GM19193 (cell line): ENCODE data around the gene ALLC.

Experiments
- POLR2A ChIP-seq: IDR thresholded peaks from 4 replicates; pipeline ENCODE4 v1.6.1; 2011; ENCODE audit not compliant: insufficient read depth, insufficient read length; ENCODE audit errors: extremely low read depth

The ALLC gene

GRCh38 chr2:3636586-3637310 lies 21.3 kb upstream of the ALLC start:
- no peak for TF ChIP-seq POLR2A

- TF ChIP-seq POLR2A = no peak
Measured at GRCh38 chr2:3637311-3637675, 20.7 kb upstream of the ALLC start.

GRCh38 chr2:3637692-3638455 lies 20.1 kb upstream of the ALLC start:
- TF ChIP-seq POLR2A = no peak

GRCh38 chr2:3638456-3638810 lies 19.6 kb upstream of the ALLC start:
- TF ChIP-seq POLR2A = no peak

- no peak for TF ChIP-seq POLR2A
Measured at GRCh38 chr2:3639015-3639630, 18.9 kb upstream of the ALLC start.

GRCh38 chr2:3639653-3640052 lies 18.3 kb upstream of the ALLC start:
- TF ChIP-seq POLR2A = no peak

GRCh38 chr2:3641181-3641580 lies 16.8 kb upstream of the ALLC start:
- TF ChIP-seq POLR2A = no peak

GRCh38 chr2:3641841-3642421 lies 16.1 kb upstream of the ALLC start:
- TF ChIP-seq POLR2A = no peak

GRCh38 chr2:3642521-3643215 lies 15.3 kb upstream of the ALLC start:
- TF ChIP-seq POLR2A = no peak

GRCh38 chr2:3643371-3644245 lies 14.4 kb upstream of the ALLC start:
- no peak for TF ChIP-seq POLR2A

GRCh38 chr2:3644246-3644525 lies 13.8 kb upstream of the ALLC start:
- no peak for TF ChIP-seq POLR2A

GRCh38 chr2:3644891-3645605 lies 13.0 kb upstream of the ALLC start:
- no peak for TF ChIP-seq POLR2A

GRCh38 chr2:3645745-3646389 lies 12.1 kb upstream of the ALLC start:
- no peak for TF ChIP-seq POLR2A
